Astrocyte of the hippocampus (primary cell): ENCODE measurements around the gene LTB4R2.

Source experiments
- DNase-seq: peaks from one replicate; pipeline ENCODE4 v3.0.0; 2011; ENCODE audit warnings: low read depth, low spot score

The LTB4R2 gene

GRCh38 chr14:24309538-24310264 is at the start of gene LTB4R2:
TSS of gene LTB4R2 (plus strand) at chr14:24310140. CDS start at chr14:24310665, 525 bp downstream.
- DNase-seq: no peak

GRCh38 chr14:24260780-24261157 is 49.2 kb upstream of the LTB4R2 start:
- DNase-seq: no peak

- no peak for DNase-seq
These were observed 48.5 kb upstream of the LTB4R2 start for GRCh38 chr14:24261256-24261968.

GRCh38 chr14:24261969-24262327 is 48.0 kb upstream of the LTB4R2 start:
- DNase-seq: no peak

GRCh38 chr14:24262821-24263733 is 46.9 kb upstream of the LTB4R2 start, which contains the start of gene TGM1:
TSS of gene TGM1 (minus strand) at chr14:24263177. CDS start at chr14:24262352, 825 bp downstream.
- no peak for DNase-seq

GRCh38 chr14:24263848-24264247 is 46.1 kb upstream of the LTB4R2 start:
- no peak for DNase-seq

GRCh38 chr14:24264298-24264697 is 45.6 kb upstream of the LTB4R2 start:
- no peak for DNase-seq

- DNase-seq: no peak
These were observed 43.3 kb upstream of the LTB4R2 start for GRCh38 chr14:24266344-24267244.

- no peak for DNase-seq
These were observed 42.4 kb upstream of the LTB4R2 start for GRCh38 chr14:24267516-24267915.

- no peak for DNase-seq
These were observed 41.7 kb upstream of the LTB4R2 start for GRCh38 chr14:24268225-24268624.

- no peak for DNase-seq
These were observed 40.6 kb upstream of the LTB4R2 start for GRCh38 chr14:24269368-24269767.

GRCh38 chr14:24269910-24270536 is 39.9 kb upstream of the LTB4R2 start:
- DNase-seq: no peak

GRCh38 chr14:24270537-24271133 is 39.3 kb upstream of the LTB4R2 start:
- DNase-seq: no peak

- peak; percentile 95 for DNase-seq
These were observed 38.7 kb upstream of the LTB4R2 start, which contains the start of gene RABGGTA for GRCh38 chr14:24271134-24271833. TSS of gene RABGGTA (minus strand) at chr14:24271597. CDS start at chr14:24271115, 482 bp downstream.

GRCh38 chr14:24271834-24272263 is 38.1 kb upstream of the LTB4R2 start:
- DNase-seq: no peak

- DNase-seq: no peak
These were observed 37.5 kb upstream of the LTB4R2 start for GRCh38 chr14:24272467-24272866.

GRCh38 chr14:24273422-24273998 is 36.4 kb upstream of the LTB4R2 start:
- no peak for DNase-seq

- DNase-seq: no peak
These were observed 35.8 kb upstream of the LTB4R2 start for GRCh38 chr14:24274101-24274543.

- no peak for DNase-seq
These were observed 32.9 kb upstream of the LTB4R2 start for GRCh38 chr14:24277071-24277470.
